Measurements from ENCODE around the gene TIMM44.
A peak's percentile ranks its signal among the peaks of the same experiment; 100 is the strongest.
"Not testable (repeated sequence)": the region's sequence is repeated elsewhere in the genome, so short reads cannot be mapped to it uniquely, and the experiment has no call there.

Gene TIMM44

GRCh38 chr19:7895565-7895964 lies 47.9 kb downstream of the TIMM44 start:
- DNase-seq, result no peak

- no peak for DNase-seq
Observed at GRCh38 chr19:7894612-7895309, 48.7 kb downstream of the TIMM44 start.

- not testable (repeated sequence) for DNase-seq
Observed at GRCh38 chr19:7893362-7894101, 49.9 kb downstream of the TIMM44 start.

- no peak for DNase-seq
Observed at GRCh38 chr19:7888826-7889217, 54.6 kb downstream of the TIMM44 start.

- DNase-seq, result peak; percentile 54 to 57
Observed at GRCh38 chr19:7888145-7888825, 55.2 kb downstream of the TIMM44 start, which contains the start of gene LRRC8E. Gene LRRC8E (plus strand): TSS chr19:7888510. CDS start chr19:7895604, 7,094 bp downstream.

GRCh38 chr19:7887408-7888144 lies 55.9 kb downstream of the TIMM44 start:
- no peak for DNase-seq

GRCh38 chr19:7885818-7886217 lies 57.6 kb downstream of the TIMM44 start:
- DNase-seq, result no peak

- DNase-seq, result no peak
Observed at GRCh38 chr19:7883796-7884570, 59.5 kb downstream of the TIMM44 start.

DNA sequence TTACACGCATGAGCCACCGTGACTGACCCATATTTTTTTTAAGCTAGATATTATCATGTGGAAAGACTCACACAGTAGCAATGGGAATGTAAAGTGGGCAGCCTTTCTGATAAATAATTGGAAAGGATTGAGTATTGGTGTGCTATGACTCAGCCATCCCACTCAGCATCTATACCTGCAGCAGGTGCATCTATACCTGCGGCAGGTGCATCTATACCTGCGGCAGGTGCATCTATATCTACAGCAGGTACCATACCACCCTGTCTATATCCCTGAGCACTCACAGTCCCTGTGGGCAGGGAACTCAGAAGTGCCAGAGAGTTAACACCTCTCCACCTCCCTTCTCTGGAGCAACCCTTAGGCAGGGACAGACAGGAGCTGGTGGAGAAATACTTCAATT lies 60.4 kb downstream of the TIMM44 start:
- DNase-seq, result no peak

DNA sequence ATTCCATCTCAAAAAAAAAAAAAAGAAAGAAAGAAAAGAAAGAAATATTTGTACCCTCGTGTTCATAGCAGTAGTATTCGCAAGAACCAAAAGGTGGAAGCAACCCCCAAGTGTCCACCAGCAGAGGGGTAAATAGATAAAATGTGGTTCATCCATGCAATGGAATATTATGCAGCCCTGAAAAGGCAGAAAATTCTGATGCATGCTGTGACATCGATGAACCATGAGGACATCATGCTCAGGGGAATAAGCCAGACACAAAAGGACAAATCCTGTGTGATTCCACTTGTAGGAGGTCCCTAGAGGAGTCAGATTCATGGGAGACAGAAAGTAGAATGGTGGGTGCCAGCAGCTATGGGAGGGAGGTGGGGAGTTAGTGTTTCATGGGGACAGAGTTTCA lies 61.6 kb downstream of the TIMM44 start:
- no peak for DNase-seq

- DNase-seq, result no peak
Observed at GRCh38 chr19:7879836-7880235, 63.6 kb downstream of the TIMM44 start.

- DNase-seq, result no peak
Observed at GRCh38 chr19:7879111-7879807, 64.2 kb downstream of the TIMM44 start.

DNA sequence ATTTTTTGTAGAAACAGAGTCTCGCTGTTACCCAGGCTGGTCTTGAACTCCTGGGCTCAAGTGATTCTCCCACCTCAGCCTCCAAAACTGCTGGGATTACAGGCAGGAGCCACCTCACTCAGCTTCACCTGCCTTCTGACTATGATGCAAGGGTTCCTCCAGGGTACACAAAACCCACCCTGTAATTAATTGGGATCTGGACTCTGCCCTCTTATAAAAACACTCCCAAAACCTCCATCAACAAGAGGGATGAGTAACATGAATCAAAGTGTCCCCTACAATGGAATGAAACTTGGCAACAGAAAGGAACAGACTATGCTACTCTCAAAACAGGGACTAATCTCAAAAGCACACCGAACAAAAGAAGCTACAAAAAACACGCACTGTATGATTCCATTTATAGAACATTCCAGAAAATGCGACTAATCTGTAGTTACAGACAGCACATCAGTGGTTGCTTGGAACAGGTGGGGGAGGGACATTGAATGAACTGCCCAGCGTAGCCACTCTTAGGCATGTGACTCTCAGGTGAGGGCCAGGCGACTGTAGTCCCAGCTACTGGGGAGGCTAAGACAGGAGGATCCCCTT lies 66.1 kb downstream of the TIMM44 start:
- DNase-seq, result no peak
